Measurements from ENCODE around the gene CLP1.

GRCh38 chr11:57650739-57651090, 6.8 kb upstream of the CLP1 start:
- TF ChIP-seq CTCF (IDR thresholded peaks at IDR 0.05) (no peak), POLR2A (IDR thresholded peaks at IDR 0.05) (no peak)
